K562 (cell line): Measurements from ENCODE around the gene ADAM10. TPM values are rescaled to one million over a fixed set of nuclear protein-coding genes. Genes with fewer than 3 reads are reported as not detected.

Source experiments
- ATAC-seq: fragments of 200-7000 bp; cut with Tn5 transposase; 3 replicates; pipeline ENCODE4 v1.9.1; 2020; ENCODE audit warnings: moderate library complexity
- BruUV-seq: library from RNA; stranded (reverse); fragments of 400-500 nt; replicated peaks from 2 replicates; lab custom pipeline; 2021; lab: Mats Ljungman, UMichigan
- CTCF ChIA-PET: fragments of 300-600 bp; formaldehyde crosslinking; extraction: SDS; loops from one replicate; lab custom pipeline; 2021; ENCODE audit warnings: low intra/inter-chr PET ratio; lab: Yijun Ruan, JAX
- POLR2A ChIA-PET: fragments of 300-600, 350-650 bp; sonication (Branson Sonifier 250); formaldehyde crosslinking; extraction: SDS; loops from one replicate; lab custom pipeline; 2021; ENCODE audit warnings: antibody characterized with exemption, inconsistent platforms; lab: Yijun Ruan, JAX
- DNase-seq, 4 experiments: peaks; one replicate each; pipeline versions ENCODE4 v3.0.0 to v3.0.0-alpha.2; 2011 to 2018; ENCODE audit warnings: low spot score in 3 of 4, mixed read lengths in 3 of 4; ENCODE audit errors: extremely low read depth in 1 of 4
- FAIRE-seq: peaks from 2 replicates; lab custom pipeline; 2011; peaks lifted over from hg19 to GRCh38; lab: Jason Lieb, UNC
- H2AFZ ChIP-seq: 2 replicates; pipeline ENCODE4 v1.6.0; 2011; ENCODE audit warnings: low read depth, low read length, control low read depth, inconsistent platforms
- H3K27ac ChIP-seq: fragments of 200-600 bp; 3 replicates; pipeline ENCODE4 v1.8.0; 2011; ENCODE audit warnings: low read depth, mild to moderate bottlenecking, control low read depth, inconsistent platforms, low read length, moderate library complexity, mixed read lengths; ENCODE audit errors: extremely low read depth
- H3K27me3 ChIP-seq, 2 experiments: fragments of 300-600 bp in 1 of 2; 2 replicates in 1 of 2; 3 replicates in 1 of 2; pipeline versions ENCODE4 v1.6.0 to v1.8.0; 2011; ENCODE audit warnings: inconsistent platforms in 2 of 2, low read length in 2 of 2, mild to moderate bottlenecking in 1 of 2, mixed read lengths in 1 of 2, moderate library complexity in 1 of 2; ENCODE audit not compliant: control insufficient read depth in 2 of 2, insufficient read depth in 2 of 2
- H3K36me3 ChIP-seq: fragments of 300-600 bp; 3 replicates; pipeline ENCODE4 v1.8.0; 2011; ENCODE audit warnings: mild to moderate bottlenecking, low read length, inconsistent platforms; ENCODE audit not compliant: control insufficient read depth, insufficient read depth
- H3K4me1 ChIP-seq, 2 experiments: fragments of 200-600 bp in 1 of 2; replicated peaks in 1 of 2; 2 replicates in 1 of 2; 3 replicates in 1 of 2; pipeline versions ENCODE4 v1.5.1 to v1.8.0; 2011; ENCODE audit warnings: inconsistent platforms in 2 of 2, low read length in 2 of 2, mild to moderate bottlenecking in 1 of 2, mixed read lengths in 1 of 2, moderate library complexity in 1 of 2; ENCODE audit not compliant: control insufficient read depth in 2 of 2, insufficient read depth in 2 of 2
- H3K4me2 ChIP-seq: 2 replicates; pipeline ENCODE4 v1.6.1; 2011; ENCODE audit warnings: low read length, control low read depth, inconsistent platforms, mixed read lengths; ENCODE audit not compliant: insufficient read depth
- H3K4me3 ChIP-seq: fragments of 200-600 bp; sonication (generic), shearing (Covaris generic); 2 replicates; pipeline ENCODE4 v1.5.1; 2016; ENCODE audit warnings: control low read depth, inconsistent platforms
- H3K79me2 ChIP-seq: fragments of 200-600 bp; 3 replicates; pipeline ENCODE4 v1.8.0; 2011; ENCODE audit warnings: low read length, inconsistent platforms; ENCODE audit not compliant: control insufficient read depth, insufficient read depth
- H3K9ac ChIP-seq, 2 experiments: 2 replicates each; pipeline versions ENCODE4 v1.6.0 to v1.6.1; 2011; ENCODE audit warnings: low read depth in 2 of 2, low read length in 2 of 2, control low read depth in 1 of 2, inconsistent platforms in 1 of 2, mild to moderate bottlenecking in 1 of 2, mixed read lengths in 1 of 2; ENCODE audit not compliant: insufficient read depth in 1 of 2
- H3K9me1 ChIP-seq: one replicate; pipeline ENCODE4 v1.6.0; 2011; ENCODE audit warnings: inconsistent platforms, mild to moderate bottlenecking, low read length, moderate library complexity; ENCODE audit not compliant: control insufficient read depth, insufficient read depth
- H3K9me3 ChIP-seq: replicated peaks from 2 replicates; pipeline ENCODE4 v1.5.1; 2011; ENCODE audit warnings: low read depth, low read length, inconsistent platforms; ENCODE audit not compliant: control insufficient read depth, insufficient read depth
- H4K20me1 ChIP-seq: replicated peaks from 2 replicates; pipeline ENCODE4 v1.6.1; 2011; ENCODE audit warnings: low read length, inconsistent platforms, mixed read lengths; ENCODE audit not compliant: control insufficient read depth, insufficient read depth
- DIDO1 ChIP-seq: fragments of 450-650 bp; IDR thresholded peaks from 2 replicates; pipeline ENCODE4 v1.6.1; 2016; ENCODE audit warnings: low read depth, missing biosample characterization, missing genetic modification characterization
- ELK3 ChIP-seq: fragments of 450-650 bp; formaldehyde crosslinking; IDR thresholded peaks from 2 replicates; pipeline ENCODE4 v1.4.0; 2020; ENCODE audit warnings: mild to moderate bottlenecking
- JUND ChIP-seq, 2 experiments: IDR thresholded peaks; 2 replicates in 1 of 2; 3 replicates in 1 of 2; pipeline ENCODE4 v1.6.1; 2011; ENCODE audit warnings: borderline replicate concordance in 2 of 2, low read depth in 2 of 2, low read length in 2 of 2, improper control_type of control experiment in 1 of 2, missing biosample characterization in 1 of 2, missing genetic modification characterization in 1 of 2, missing genetic modification reagents in 1 of 2
- NFIX ChIP-seq: fragments of 250-450 bp; sonication (Bioruptor Pico); IDR thresholded peaks from 2 replicates; pipeline ENCODE4 v1.4.0; 2020; ENCODE audit warnings: low read depth, mild to moderate bottlenecking, moderate library complexity
- NFRKB ChIP-seq: fragments of 450-650 bp; IDR thresholded peaks from 2 replicates; pipeline ENCODE4 v1.6.1; 2016; ENCODE audit warnings: low read depth
- PCBP1 ChIP-seq: fragments of 200-400 bp; formaldehyde crosslinking; IDR thresholded peaks from 2 replicates; pipeline ENCODE4 v1.6.1; 2018; ENCODE audit warnings: mild to moderate bottlenecking, low read depth, low read length; ENCODE audit not compliant: poor library complexity, severe bottlenecking
- PHB ChIP-seq: fragments of 250-450 bp; sonication (Bioruptor Pico); IDR thresholded peaks from 2 replicates; pipeline ENCODE4 v1.5.0; 2021
- RFX1 ChIP-seq: fragments of 450-650 bp; IDR thresholded peaks from 2 replicates; pipeline ENCODE4 v1.6.1; 2016; ENCODE audit warnings: mild to moderate bottlenecking, moderate library complexity
- YY1 ChIP-seq, 3 experiments: IDR thresholded peaks; 2 replicates each; pipeline ENCODE4 v1.6.1; 2011; ENCODE audit warnings: low read length in 2 of 3, mild to moderate bottlenecking in 2 of 3, moderate library complexity in 2 of 3, borderline replicate concordance in 1 of 3, control low read depth in 1 of 3, low read depth in 1 of 3; ENCODE audit not compliant: insufficient read depth in 3 of 3, insufficient replicate concordance in 2 of 3, control insufficient read depth in 1 of 3, insufficient read length in 1 of 3; ENCODE audit errors: extremely low read depth in 1 of 3
- ZBTB11 ChIP-seq, 3 experiments: fragments of 200-800 bp in 1 of 3; fragments of 250-450 bp in 1 of 3; fragments of 450-650 bp in 1 of 3; sonication (Bioruptor Pico) in 1 of 3; sonication (Bioruptor generic) in 1 of 3; formaldehyde crosslinking in 1 of 3; IDR thresholded peaks; 2 replicates each; pipeline versions ENCODE4 v1.6.1 to v1.8.0; 2016 to 2022; ENCODE audit warnings: mild to moderate bottlenecking in 2 of 3, missing genetic modification characterization in 2 of 3, missing compliant biosample characterization in 1 of 3, moderate library complexity in 1 of 3
- ZFP36 ChIP-seq: fragments of 150-350 bp; IDR thresholded peaks from 2 replicates; pipeline ENCODE4 v1.6.1; 2018; ENCODE audit warnings: low read length, low read depth; ENCODE audit not compliant: partially characterized antibody
- ZNF232 ChIP-seq: sonication (generic); formaldehyde crosslinking; IDR thresholded peaks from 2 replicates; pipeline ENCODE4 v1.8.0; 2022; ENCODE audit warnings: mild to moderate bottlenecking, missing genetic modification reagents
- ZNF445 ChIP-seq: fragments of 250-450 bp; sonication (Bioruptor Pico); IDR thresholded peaks from 2 replicates; pipeline ENCODE4 v1.4.0; 2020; ENCODE audit warnings: low read depth, mild to moderate bottlenecking, moderate library complexity
- WGBS: fragments of 100-300 bp; shearing (Covaris generic); methylation state at CpG from one replicate; pipeline ENCODE4 v1.1.6; 2016; ENCODE audit warnings: low coverage, mixed read lengths; ENCODE audit not compliant: insufficient coverage; ENCODE audit errors: missing lambda C conversion rate; 5-methylcytosine and 5-hydroxymethylcytosine counted together
- in situ Hi-C: fragments of 300-500 bp; cut with MboI; formaldehyde crosslinking; loops from 4 replicates; pipeline ENCODE4 v1.15.0; 2018; ENCODE audit warnings: inconsistent platforms, mixed read lengths
- intact Hi-C: fragments of 100-400 bp; cut with micrococcal nuclease; formaldehyde crosslinking; loops from 2 replicates; pipeline ENCODE4 v1.14.2; 2022
- polyA plus RNA-seq, 8 experiments: library from polyadenylated mRNA; depleted of rRNA in 4 of 8; stranded (reverse) in 5 of 8; unstranded in 3 of 8; fragments of >200 nt; fragmentation: Nextera tagmentation in 2 of 8; fragmentation: Illumina TruSeq in 1 of 8; extraction: Ambion mirVana in 2 of 8; extraction: Trizol in 1 of 8; gene quantifications; 2 replicates each; pipeline versions ENCODE4 v1.2.1 to v1.2.3, GENCODE V29; 2011 to 2014; ENCODE audit warnings: inconsistent platforms in 1 of 8, missing spikeins in 1 of 8
- total RNA-seq, 7 experiments: library from RNA; depleted of rRNA in 6 of 7; stranded (reverse); fragments of >200 nt in 6 of 7; fragmentation: Illumina TruSeq in 2 of 7; extraction: Trizol in 2 of 7; gene quantifications; 2 replicates each; pipeline versions ENCODE4 v1.2.1 to v1.2.3, GENCODE V29; 2011 to 2021; ENCODE audit warnings: low replicate concordance in 1 of 7

Gene ADAM10
- total and polyA plus RNA-seq, 9 of the 15 experiments (the other 6 are each of a cell fraction or from before 2014, with no cell fraction given) = 11.9 to 152 (median 57.3) TPM

GRCh38 chr15:58546066-58546591, 203.4 kb downstream of the ADAM10 start (continued):
- TF ChIP-seq ZBTB11 (CRISPR knock-in tag; IDR thresholded peaks at IDR 0.05) (0 out of 6 replicates have a peak, but pooled peaks of 1 of the 3 experiments have one; percentile 12), ZFP36 (no peak), NFRKB (0 out of 2 replicates have a peak, but pooled peaks have one; percentile 20), NFIX (CRISPR knock-in tag) (peak; percentile 34; the same call in 1 of the 2 replicates)

- WGBS = 60% methylated on average over 18 of the region's 18 CpGs
- Histone ChIP-seq H3K79me2 (no peaks in the 10 kb centered on the region), H3K9me3 (no peaks in the 10 kb centered on the region), H3K4me1 (peaks cover 36 to 44% of the 10 kb centered on the region in 2 experiments), H3K4me2 (peak overlapping the region; percentile 67), H3K9me1 (no peaks in the 10 kb centered on the region), H2AFZ (peak overlapping the region; percentile 84), H3K27me3 (no peaks in the 10 kb centered on the region), H3K27ac (peak overlapping the region; percentile 61), H4K20me1 (no peaks in the 10 kb centered on the region), H3K4me3 (no peak overlapping the region), H3K9ac (peak overlapping the region; percentile 32 to 65), H3K36me3 (no peaks in the 10 kb centered on the region)
- ChIA-PET CTCF (no interaction called here), POLR2A (interaction anchor here (0.8 to 1.3 kb wide), 2 partner anchors 10 to 12 kb away, joined by 3 to 5 read pairs; no protein-coding TSS in a partner anchor)
- BruUV-seq = no TSS peak
- intact Hi-C loops = loop anchor here (5.0 kb wide), 1 partner anchor 202 kb away; the partner anchor contains the start of gene ADAM10
- FAIRE-seq = peak; percentile 67
- ATAC-seq = no peak
- in situ Hi-C loops = no loop called here
- peak in 2 of 4 experiments; percentile 61 to 70 for DNase-seq
- TF ChIP-seq ZNF232 = no peak
- no peak for TF ChIP-seq ELK3
- TF ChIP-seq ZNF445 (CRISPR knock-in tag) = no peak
- no peak for TF ChIP-seq YY1 (IDR thresholded peaks at IDR 0.05; ENCODE audit: borderline replicate concordance in 1 of 3, control insufficient read depth in 1 of 3, extremely low read depth in 1 of 3, insufficient read depth in 3 of 3, insufficient read length in 1 of 3, insufficient replicate concordance in 2 of 3, low read depth in 1 of 3, low read length in 2 of 3)
- TF ChIP-seq PCBP1 = no peak
- no peak for TF ChIP-seq JUND (IDR thresholded peaks at IDR 0.05; ENCODE audit: borderline replicate concordance, low read depth, low read length)
- TF ChIP-seq JUND (tag; IDR thresholded peaks at IDR 0.05; ENCODE audit: borderline replicate concordance, low read depth, low read length) = peak; percentile 51; the same call in 1 of the 3 replicates
- no peak for TF ChIP-seq DIDO1
- TF ChIP-seq RFX1 = no peak
- TF ChIP-seq PHB (CRISPR knock-in tag) = no peak
Measured at GRCh38 chr15:58545307-58546065, 204.0 kb downstream of the ADAM10 start.
